GM19455 (cell line): Measurements from ENCODE around the gene BTRC.
"Not testable (repeated sequence)": the region's sequence is repeated elsewhere in the genome, so short reads cannot be mapped to it uniquely, and the experiment has no call there.

Source experiments
- ATAC-seq: cut with Tn5 transposase; IDR thresholded peaks from one replicate; pipeline ENCODE4 v1.9.1; 2021; ENCODE audit not compliant: unreplicated experiment

The BTRC gene

GRCh38 chr10:101385866-101386658, 32.1 kb downstream of the BTRC start:
- no peak for ATAC-seq

GRCh38 chr10:101386659-101387259, 32.8 kb downstream of the BTRC start:
- no peak for ATAC-seq

- no peak for ATAC-seq
Observed at GRCh38 chr10:101388676-101389276, 34.8 kb downstream of the BTRC start.

- ATAC-seq = not testable (repeated sequence)
Observed at GRCh38 chr10:101389532-101389931, 35.6 kb downstream of the BTRC start.

GRCh38 chr10:101389986-101390531, 36.1 kb downstream of the BTRC start:
- no peak for ATAC-seq

- no peak for ATAC-seq
Observed at GRCh38 chr10:101393378-101393777, 39.4 kb downstream of the BTRC start.

GRCh38 chr10:101394524-101395133, 40.7 kb downstream of the BTRC start:
- ATAC-seq = no peak

- ATAC-seq = no peak
Observed at GRCh38 chr10:101397140-101397539, 43.2 kb downstream of the BTRC start.

GRCh38 chr10:101400585-101400984, 46.6 kb downstream of the BTRC start:
- no peak for ATAC-seq

- ATAC-seq = no peak
Observed at GRCh38 chr10:101402711-101403110, 48.7 kb downstream of the BTRC start.

- ATAC-seq = no peak
Observed at GRCh38 chr10:101403161-101403560, 49.2 kb downstream of the BTRC start.

- ATAC-seq = no peak
Observed at GRCh38 chr10:101405001-101405400, 51.0 kb downstream of the BTRC start.

- no peak for ATAC-seq
Observed at GRCh38 chr10:101411598-101411997, 57.6 kb downstream of the BTRC start.

GRCh38 chr10:101414034-101414433, 60.1 kb downstream of the BTRC start:
- ATAC-seq = no peak

- no peak for ATAC-seq
Observed at GRCh38 chr10:101415884-101416283, 61.9 kb downstream of the BTRC start.

- not testable (repeated sequence) for ATAC-seq
Observed at GRCh38 chr10:101421967-101422366, 68.0 kb downstream of the BTRC start.

- no peak for ATAC-seq
Observed at GRCh38 chr10:101425535-101425934, 71.6 kb downstream of the BTRC start.

GRCh38 chr10:101428036-101428435, 74.1 kb downstream of the BTRC start:
- no peak for ATAC-seq

- ATAC-seq = no peak
Observed at GRCh38 chr10:101429423-101429822, 75.5 kb downstream of the BTRC start.

GRCh38 chr10:101436302-101436701, 82.3 kb downstream of the BTRC start:
- no peak for ATAC-seq

GRCh38 chr10:101438881-101439391, 85.0 kb downstream of the BTRC start:
- no peak for ATAC-seq
